Fibroblast of skin of scalp (primary cell): ENCODE measurements around the gene GPER1.
A peak's percentile ranks its signal among the peaks of the same experiment; 100 is the strongest.
"Not testable (repeated sequence)": the region's sequence is repeated elsewhere in the genome, so short reads cannot be mapped to it uniquely, and the experiment has no call there.

Experiments
- DNase-seq: peaks from one replicate; pipeline ENCODE4 v3.0.0-alpha.2; 2013

GPER1 gene

GRCh38 chr7:1121886-1122831 lies 34.2 kb downstream of the GPER1 start:
- no peak for DNase-seq

- no peak for DNase-seq
Observed at GRCh38 chr7:1122832-1123501, 35.1 kb downstream of the GPER1 start.

DNA sequence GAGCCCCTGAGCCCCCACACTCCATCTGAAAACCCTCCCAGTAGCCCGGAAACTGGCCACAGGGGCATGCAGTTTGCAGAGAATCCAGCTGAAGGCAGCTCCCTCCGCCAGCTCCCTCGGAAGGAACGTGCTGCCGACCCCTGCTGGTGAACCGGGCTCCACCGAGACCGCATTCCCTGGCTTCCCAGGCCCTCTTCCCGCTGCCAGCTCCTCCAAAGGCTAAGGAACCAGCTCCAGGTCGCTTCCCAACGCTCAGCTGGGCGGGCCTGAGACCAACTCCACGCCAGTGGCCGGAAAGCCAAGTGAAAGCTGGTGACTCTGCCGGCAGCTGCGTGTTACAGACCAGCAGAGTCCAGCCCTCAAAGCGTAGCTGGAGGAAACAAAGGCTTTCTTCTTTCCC lies 35.8 kb downstream of the GPER1 start:
- DNase-seq: peak; percentile 73

DNA sequence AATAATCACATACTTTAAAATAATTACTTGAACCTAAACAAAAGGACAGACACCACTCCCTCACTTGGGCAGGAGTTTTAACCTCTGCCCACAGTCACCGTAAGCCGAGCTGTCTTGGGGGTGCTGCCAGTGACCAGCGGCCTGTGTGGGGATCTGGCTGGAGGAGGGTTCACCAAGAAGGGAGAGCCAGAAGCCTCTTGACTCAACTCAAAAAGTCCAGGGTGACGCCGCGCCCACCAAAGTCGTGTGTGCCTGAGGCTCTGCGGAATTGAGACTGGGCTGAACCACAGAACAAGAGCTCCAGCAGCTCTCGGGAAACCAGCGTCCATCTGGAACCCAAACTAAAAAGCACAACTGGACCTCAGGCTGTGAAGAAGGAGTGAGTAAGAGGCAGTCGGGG lies 36.3 kb downstream of the GPER1 start:
- no peak for DNase-seq

- no peak for DNase-seq
Observed at GRCh38 chr7:1124816-1125602, 37.1 kb downstream of the GPER1 start.

DNA sequence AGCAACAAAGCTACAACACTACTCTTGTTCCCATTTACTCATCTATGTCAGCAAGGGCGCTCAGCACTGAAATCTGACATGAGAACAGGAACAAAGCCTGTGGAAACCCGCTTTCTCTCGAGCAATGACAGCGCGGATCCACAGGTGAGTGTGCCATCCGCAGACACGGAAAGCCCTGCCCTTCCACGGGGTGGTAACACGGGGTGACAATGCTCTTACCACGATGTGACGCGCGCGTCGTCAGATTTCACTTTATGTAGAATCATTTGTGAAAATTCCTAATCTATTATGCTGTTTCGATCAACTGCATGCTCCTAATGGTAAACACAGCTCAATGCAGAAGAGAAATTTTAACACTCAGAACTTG lies 37.7 kb downstream of the GPER1 start:
- DNase-seq: no peak

- no peak for DNase-seq
Observed at GRCh38 chr7:1127001-1127400, 39.1 kb downstream of the GPER1 start.

DNA sequence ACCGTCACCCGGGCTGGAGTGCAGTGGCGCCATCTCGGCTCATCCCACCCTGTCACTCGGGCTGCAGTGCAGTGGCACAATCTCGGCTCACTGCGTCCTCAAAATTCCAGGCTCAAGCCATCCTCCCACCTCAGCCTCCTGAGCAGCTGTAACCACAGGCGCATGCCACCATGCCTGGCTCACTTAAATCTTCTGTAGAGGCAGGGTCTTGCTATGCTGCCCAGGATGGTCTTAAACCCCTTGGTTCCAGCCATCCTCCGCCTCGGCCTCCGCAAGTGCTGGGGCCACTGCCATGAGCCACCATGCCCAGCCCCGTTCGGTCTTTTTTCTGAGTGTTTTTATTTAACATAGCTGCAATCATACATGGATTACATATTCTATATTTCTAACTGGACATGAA lies 41.5 kb downstream of the GPER1 start:
- no peak for DNase-seq

GRCh38 chr7:1130021-1130990 lies 42.4 kb downstream of the GPER1 start:
- DNase-seq: no peak

DNA sequence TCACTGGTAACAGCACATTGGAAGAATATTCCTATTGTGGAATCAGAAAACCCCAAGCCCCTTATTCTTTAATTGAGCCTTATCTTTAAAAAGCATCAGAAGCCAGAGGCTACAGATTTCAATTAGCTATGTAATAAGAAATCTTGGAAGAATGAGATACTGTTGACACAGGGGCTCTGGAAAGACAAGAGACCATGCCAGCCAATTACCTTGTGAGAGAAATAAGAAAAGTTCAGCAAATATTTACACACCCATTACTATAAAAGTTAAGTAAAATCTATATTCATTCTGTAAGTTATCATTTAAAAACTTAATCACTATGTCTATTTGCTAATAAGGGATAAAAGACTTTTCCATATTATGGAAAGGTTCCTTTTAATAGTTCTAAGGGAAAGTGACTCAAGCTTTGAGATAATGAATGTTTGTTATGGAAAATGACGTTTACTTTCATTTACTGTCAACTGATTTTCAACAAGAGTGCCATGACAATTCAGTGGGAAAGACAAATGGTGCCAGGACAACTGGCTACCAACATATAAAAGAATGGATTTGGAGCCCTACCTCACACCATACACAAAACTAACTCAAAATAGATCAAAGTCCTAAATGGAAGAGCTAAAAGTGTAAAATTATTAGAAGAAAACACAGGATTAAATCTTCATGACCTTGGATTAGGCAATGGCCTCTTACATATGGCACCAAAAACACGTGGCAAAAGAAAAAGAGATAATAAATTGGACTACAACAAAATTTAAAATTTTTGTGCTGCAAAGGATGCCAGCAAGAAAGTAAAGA lies 43.8 kb downstream of the GPER1 start:
- no peak for DNase-seq

DNA sequence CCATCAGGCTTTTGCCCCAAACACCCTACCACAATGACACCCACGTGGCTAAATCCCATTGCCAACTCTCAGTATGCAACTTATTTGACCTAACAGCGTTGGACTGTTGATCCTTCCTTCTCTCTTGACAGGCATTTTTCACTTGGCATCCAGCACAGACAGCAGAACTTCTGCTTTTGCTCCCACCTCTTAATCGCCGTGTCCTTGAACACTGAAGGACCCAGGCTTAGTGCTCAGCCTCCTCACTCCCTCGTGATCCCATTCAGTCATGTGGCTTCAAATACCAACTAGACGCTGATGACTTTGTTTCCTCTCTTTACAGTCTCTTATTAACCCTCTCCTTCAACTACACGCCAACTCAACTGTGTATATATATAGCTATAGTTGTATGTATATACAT lies 47.0 kb downstream of the GPER1 start:
- no peak for DNase-seq

- no peak for DNase-seq
Observed at GRCh38 chr7:1136841-1137516, 49.1 kb downstream of the GPER1 start.

GRCh38 chr7:1137517-1138167 lies 49.7 kb downstream of the GPER1 start:
- no peak for DNase-seq

- DNase-seq: no peak
Observed at GRCh38 chr7:1140476-1141104, 52.7 kb downstream of the GPER1 start.

GRCh38 chr7:1141651-1142050 lies 53.7 kb downstream of the GPER1 start:
- no peak for DNase-seq

DNA sequence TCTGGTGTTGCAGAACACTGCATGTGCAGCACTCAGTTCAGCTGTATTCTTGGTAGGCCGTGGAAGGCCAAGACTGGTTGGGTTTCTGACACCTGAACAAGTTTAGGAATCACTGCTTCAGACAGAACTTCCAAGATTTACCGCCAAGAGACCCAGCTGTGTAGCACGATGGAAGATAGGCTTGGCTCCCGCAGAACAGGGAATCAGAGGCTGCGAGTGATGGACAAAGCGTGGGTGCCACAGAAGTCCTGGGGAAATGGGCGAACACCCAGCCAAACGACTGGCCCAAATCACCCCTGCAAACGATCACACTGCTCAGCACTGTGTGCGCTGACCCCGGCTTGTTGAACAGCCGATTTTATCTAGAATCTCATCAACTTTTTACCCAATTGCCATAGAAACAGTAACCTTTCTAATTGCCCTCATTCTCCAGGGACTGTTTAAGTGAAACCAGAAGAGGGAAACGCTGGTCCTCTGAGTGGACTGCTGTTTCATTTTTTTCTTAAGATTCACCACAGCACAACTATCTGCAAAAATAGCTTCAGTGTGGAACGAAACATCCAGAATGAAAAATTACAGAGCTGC lies 54.2 kb downstream of the GPER1 start:
- DNase-seq: no peak

GRCh38 chr7:1143031-1143430 lies 55.1 kb downstream of the GPER1 start:
- DNase-seq: not testable (repeated sequence)
